SJSA1 (cell line): ENCODE results near the gene SPDYE16. TPM values are rescaled to one million over a fixed set of nuclear protein-coding genes. Genes with fewer than 3 reads are reported as not detected.
A peak's percentile ranks its signal among the peaks of the same experiment; 100 is the strongest.
"Not testable (repeated sequence)": the region's sequence is repeated elsewhere in the genome, so short reads cannot be mapped to it uniquely, and the experiment has no call there.

Experiments
- DNase-seq, 2 experiments: peaks; one replicate each; pipeline ENCODE4 v3.0.0-alpha.2; 2015 to 2020; ENCODE audit warnings: low spot score in 2 of 2, low read depth in 1 of 2
- H3K27ac ChIP-seq: fragments of 250-450 bp; sonication (Bioruptor Pico); 2 replicates; pipeline ENCODE4 v1.5.1; 2020; ENCODE audit warnings: mild to moderate bottlenecking, moderate library complexity
- H3K27me3 ChIP-seq: fragments of 250-450 bp; sonication (Bioruptor Pico); replicated peaks from 2 replicates; pipeline ENCODE4 v1.5.1; 2020; ENCODE audit warnings: mild to moderate bottlenecking, moderate library complexity
- H3K36me3 ChIP-seq: fragments of 250-450 bp; sonication (Bioruptor Pico); 2 replicates; pipeline ENCODE4 v1.5.1; 2020; ENCODE audit warnings: mild to moderate bottlenecking
- H3K4me1 ChIP-seq: fragments of 250-450 bp; sonication (Bioruptor Pico); replicated peaks from 2 replicates; pipeline ENCODE4 v1.6.1; 2021; ENCODE audit warnings: mild to moderate bottlenecking
- H3K4me3 ChIP-seq: fragments of 250-450 bp; sonication (Bioruptor Pico); 2 replicates; pipeline ENCODE4 v1.5.1; 2020; ENCODE audit warnings: mild to moderate bottlenecking
- H3K9me3 ChIP-seq: fragments of 250-450 bp; sonication (Bioruptor Pico); replicated peaks from 2 replicates; pipeline ENCODE4 v1.5.1; 2020; ENCODE audit warnings: mild to moderate bottlenecking
- total RNA-seq: library from RNA; depleted of rRNA; stranded (reverse); fragments of >200 nt; shearing (Covaris generic); gene quantifications from 2 replicates; pipeline ENCODE4 v1.2.3, GENCODE V29; 2014

The SPDYE16 gene
- total RNA-seq, 1 experiment from 2014 or later, result not detected

DNA sequence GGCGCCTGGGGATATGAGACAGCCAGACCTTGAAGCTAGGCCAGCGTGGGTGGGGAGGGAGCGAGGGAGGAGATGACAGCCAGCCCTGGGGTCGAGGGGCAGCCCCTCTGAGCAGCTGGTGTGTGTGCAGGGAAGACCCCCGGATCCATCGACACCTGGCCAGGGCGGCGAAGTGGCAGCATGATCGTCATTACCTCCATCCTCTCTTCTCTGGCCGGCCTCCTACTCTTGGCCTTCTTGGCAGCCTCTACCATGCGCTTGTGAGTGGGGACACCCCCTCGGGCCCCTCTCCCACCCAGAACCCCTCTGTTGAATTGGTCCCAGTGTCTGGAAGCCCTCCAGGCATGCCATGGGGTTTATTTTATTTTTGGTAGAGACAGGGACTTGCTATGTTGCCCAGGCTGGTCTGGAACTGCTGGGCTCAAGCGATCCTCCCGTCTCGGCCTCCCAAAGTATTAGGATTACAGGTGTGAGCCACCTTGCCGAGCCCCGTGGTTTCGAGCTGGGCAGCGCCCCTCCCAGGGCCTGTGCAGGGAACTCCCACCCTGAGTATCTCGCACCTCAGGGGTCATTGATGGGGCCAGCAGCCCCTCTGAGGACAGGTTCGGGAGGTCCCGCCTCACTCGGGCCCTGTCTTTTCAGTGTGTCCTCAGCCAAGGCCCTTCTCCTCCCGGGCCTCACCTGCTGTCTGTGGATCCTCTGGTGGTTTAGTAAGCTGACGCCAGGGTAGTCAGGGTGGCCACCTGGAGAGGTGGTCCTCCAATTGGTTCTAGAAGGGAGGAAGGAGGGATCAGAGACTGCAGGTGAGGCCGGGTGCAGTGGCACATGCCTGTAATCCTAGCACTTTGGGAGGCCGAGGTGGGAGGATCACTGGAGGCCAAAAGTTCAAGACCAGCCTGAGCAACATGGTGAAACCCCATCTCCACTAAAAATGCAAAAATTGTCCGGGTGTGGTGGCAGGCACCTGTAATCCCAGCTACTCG is 29.0 kb downstream of the SPDYE16 start:
- no peak overlapping the region for H3K27ac ChIP-seq
- peak in 1 of 2 experiments; percentile 35 for DNase-seq
- no peak overlapping the region for H3K4me3 ChIP-seq
- no peaks in the 10 kb centered on the region for H3K36me3 ChIP-seq
- H3K4me1 ChIP-seq, result peaks cover 7% of the 10 kb centered on the region
- H3K9me3 ChIP-seq, result no peaks in the 10 kb centered on the region
- no peaks in the 10 kb centered on the region for H3K27me3 ChIP-seq

DNA sequence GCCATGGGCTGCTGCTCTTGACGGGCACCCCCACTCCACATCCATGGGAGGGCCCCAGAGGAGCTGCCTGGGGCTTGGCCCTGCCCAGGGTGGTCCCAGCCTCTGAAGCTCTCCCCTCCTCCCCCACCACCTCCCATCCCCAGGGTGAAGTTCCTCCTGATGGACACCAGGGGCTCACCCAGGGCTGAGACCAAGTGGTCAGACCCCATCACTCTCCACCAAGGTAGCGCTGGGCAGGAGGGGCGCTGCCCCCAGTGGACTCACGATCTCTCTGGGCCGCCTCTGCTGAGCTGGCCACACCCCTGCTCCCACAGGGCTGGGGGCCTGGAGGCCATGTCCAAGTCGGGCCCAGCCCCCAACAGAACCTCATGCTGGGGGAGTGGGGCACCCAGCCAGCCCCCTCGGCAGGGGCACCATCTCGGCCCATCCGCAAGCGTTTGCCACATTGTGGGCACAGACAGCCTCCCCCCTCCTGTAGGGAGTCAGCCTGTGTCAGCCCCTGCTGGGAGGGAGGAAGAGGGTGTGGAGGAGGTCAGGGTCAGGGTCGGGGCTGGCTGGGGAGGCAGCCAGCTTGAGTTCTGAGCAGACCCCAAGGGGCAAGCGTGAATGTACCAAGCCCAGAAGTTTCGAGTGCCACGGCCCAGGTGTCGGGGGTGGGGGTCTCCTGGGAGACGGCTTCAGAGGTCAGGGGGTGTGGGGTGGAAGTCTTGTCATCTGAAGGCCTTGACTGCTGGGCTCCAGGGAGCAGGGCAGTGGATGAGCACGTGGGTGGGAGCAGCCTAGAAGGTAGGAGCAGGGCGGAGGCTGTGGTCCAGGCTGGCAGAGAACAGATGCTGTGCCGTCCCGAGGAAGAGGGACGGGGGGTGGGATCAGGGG is 29.9 kb downstream of the SPDYE16 start:
- DNase-seq, result peak in 1 of 2 experiments; percentile 52
- H3K4me1 ChIP-seq, result peaks cover 7% of the 10 kb centered on the region
- H3K4me3 ChIP-seq, result no peak overlapping the region
- no peaks in the 10 kb centered on the region for H3K9me3 ChIP-seq
- H3K27ac ChIP-seq, result no peak overlapping the region
- no peaks in the 10 kb centered on the region for H3K36me3 ChIP-seq
- H3K27me3 ChIP-seq, result no peaks in the 10 kb centered on the region

DNA sequence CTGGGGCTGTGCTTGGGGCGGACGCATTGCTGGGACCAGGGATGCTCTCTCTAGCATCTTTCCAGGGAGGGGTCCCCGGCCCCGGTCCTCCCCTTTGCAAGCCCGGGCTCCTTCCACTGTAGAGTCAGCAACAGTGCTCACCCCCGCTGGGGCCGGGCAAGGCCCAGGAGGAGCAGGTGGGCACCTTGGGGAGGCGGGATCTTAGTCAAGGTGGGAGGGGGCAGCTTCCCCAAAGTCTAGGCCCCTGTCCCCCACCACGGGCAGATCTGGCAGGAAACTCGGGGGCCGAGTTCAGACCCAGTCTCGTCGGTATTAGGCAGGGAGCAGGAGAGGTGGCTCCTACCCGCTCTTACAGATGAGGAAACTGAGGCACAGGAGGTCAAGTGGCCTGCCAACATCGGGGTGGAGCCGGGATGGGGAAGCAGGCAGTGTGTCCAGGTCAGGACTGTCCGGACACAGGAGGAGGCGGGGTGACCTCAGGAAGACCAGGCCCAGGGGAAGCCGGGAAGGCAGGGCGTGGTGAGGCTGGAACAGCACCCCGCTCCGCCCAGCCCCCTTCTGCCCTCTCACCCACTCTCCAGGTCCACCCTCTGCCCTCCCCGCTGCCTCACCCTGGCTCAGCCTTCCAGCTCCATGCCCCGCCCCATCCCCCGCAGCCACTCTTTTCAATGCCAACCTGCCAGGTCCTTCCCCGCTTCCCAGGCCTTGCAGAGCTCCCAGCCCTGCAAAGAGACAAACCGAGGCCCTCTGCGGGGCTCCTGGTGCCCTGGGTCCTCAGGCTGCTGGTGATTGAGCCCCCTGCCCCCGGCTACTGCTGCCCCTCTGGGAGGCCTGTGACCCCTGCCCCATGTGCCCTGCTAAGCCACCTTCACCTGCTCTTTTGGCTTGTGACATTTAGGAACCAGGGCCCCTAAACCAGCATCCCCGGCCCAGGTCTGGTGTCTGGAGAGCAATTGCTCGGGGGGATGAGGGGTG is 30.9 kb downstream of the SPDYE16 start:
- not testable (repeated sequence) for DNase-seq, H3K36me3 ChIP-seq, H3K9me3 ChIP-seq, H3K4me1 ChIP-seq, H3K27ac ChIP-seq, H3K27me3 ChIP-seq, H3K4me3 ChIP-seq

DNA sequence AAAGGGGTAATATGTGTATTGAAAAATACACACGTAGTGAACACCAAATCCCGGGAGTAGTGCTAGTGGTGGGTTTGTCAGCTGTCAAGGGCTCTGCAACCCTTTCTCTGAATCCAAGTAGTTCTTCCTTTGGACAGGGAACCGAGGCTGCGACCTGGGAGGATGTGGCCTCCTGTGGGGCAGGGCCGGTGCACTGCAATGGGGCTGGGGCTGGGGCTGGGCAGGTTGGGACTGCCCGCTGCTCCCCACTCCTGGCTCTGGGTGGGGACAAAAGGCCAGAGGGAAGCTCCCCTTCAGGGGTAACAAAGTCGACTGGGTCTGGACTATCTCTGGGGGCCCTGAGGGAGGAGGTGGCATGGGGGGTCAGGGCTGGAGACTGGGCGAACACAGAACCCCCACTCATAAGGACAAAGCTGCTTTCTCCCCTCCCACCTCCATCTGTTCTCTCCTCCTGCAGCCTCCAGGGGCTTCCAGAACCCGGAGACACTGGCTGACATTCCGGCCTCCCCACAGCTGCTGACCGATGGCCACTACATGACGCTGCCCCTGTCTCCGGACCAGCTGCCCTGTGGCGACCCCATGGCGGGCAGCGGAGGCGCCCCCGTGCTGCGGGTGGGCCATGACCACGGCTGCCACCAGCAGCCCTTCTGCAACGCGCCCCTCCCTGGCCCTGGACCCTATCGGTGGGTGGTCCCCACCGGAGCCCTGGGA is 31.7 kb downstream of the SPDYE16 start:
- not testable (repeated sequence) for H3K27me3 ChIP-seq, H3K9me3 ChIP-seq, H3K4me3 ChIP-seq, H3K27ac ChIP-seq, H3K4me1 ChIP-seq, H3K36me3 ChIP-seq
- DNase-seq, result peak in 1 of 2 experiments; percentile 31

GRCh38 chr7:76509931-76510877 is 32.9 kb downstream of the SPDYE16 start, which contains the start of gene UPK3B:
UPK3B (plus strand) TSS chr7:76510552; CDS start chr7:76510653, 101 bp downstream.
- no peaks in the 10 kb centered on the region for H3K27me3 ChIP-seq
- peaks cover 12% of the 10 kb centered on the region for H3K36me3 ChIP-seq
- H3K27ac ChIP-seq, result no peak within 1 kb of the TSS
- no peak within 1 kb of the TSS for H3K4me3 ChIP-seq
- H3K4me1 ChIP-seq, result peaks cover 7% of the 10 kb centered on the region
- H3K9me3 ChIP-seq, result no peaks in the 10 kb centered on the region
- DNase-seq, result peak in 1 of 2 experiments; percentile 39

GRCh38 chr7:76507723-76508406 is 35.2 kb downstream of the SPDYE16 start:
- DNase-seq, result no peak
- H3K36me3 ChIP-seq, result peaks cover 13% of the 10 kb centered on the region
- no peaks in the 10 kb centered on the region for H3K27me3 ChIP-seq
- H3K4me1 ChIP-seq, result peaks cover 7% of the 10 kb centered on the region
- H3K9me3 ChIP-seq, result no peaks in the 10 kb centered on the region
- H3K27ac ChIP-seq, result no peak overlapping the region
- H3K4me3 ChIP-seq, result no peak overlapping the region

DNA sequence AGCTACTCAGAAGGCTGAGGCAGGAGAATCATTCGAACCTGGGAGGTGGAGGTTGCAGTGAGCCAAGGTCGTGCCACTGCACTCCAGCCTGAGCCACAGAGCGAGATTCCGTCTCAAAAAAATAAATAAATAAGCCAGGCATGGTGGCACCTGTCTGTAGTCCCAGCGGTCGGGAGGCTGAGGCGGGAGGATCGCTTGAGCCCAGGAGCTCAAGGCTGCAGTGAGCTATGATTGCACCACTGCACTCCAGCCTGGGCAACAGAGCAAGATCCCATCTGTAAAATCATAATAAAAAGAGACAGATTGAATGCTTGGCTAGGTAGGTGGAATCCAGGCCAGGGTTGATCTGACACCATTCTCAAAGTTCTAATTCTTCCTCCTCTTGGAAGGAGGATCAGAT is 36.5 kb downstream of the SPDYE16 start:
- not testable (repeated sequence) for H3K4me1 ChIP-seq, H3K9me3 ChIP-seq, DNase-seq, H3K27me3 ChIP-seq, H3K4me3 ChIP-seq, H3K27ac ChIP-seq
- peaks cover 13% of the 10 kb centered on the region for H3K36me3 ChIP-seq

GRCh38 chr7:76506081-76506440 is 37.0 kb downstream of the SPDYE16 start:
- DNase-seq, result peak in 1 of 2 experiments; percentile 28

DNA sequence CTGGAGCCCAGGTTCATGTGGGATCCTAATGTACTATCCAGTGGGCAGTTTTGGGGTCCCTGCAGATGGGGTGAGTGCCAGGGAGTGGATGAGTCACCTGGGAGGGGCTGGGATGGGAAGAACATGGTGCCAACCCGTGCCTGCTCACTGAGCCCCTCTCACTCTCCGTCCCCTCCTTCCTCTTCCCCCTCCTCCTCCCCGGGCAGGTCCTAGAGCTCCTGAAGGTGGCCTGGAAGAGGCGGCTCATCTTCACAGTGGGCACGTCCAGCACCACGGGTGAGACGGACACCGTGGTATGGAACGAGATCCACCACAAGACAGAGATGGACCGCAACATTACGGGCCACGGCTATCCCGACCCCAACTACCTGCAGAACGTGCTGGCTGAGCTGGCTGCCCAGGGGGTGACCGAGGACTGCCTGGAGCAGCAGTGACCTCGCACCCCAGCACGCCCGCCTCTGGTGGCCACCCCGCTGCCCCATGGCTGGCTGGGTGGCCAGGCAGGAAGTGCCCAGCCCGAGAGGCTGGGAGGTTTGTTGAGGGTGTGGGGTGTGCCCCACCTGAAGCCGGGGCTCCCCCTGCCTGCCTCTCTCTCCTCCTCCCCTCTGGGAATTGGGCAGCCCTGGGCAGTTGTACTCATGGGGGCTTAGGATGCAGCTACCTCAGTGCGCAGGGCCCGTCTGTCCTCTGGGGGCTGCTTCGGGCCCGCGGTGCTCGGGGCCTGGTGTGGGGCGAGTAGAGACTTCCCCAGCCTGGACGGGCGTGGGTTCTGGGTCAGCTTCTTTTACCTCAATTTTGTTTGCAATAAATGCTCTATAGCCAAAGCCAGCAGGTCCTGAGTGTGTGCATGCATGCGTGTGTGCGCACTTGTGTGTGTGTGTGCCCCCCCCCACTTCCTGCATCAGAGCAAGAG is 37.7 kb downstream of the SPDYE16 start:
- no peaks in the 10 kb centered on the region for H3K9me3 ChIP-seq
- DNase-seq, result peak in 1 of 2 experiments; percentile 36
- H3K4me3 ChIP-seq, result no peak overlapping the region
- peaks cover 13% of the 10 kb centered on the region for H3K36me3 ChIP-seq
- H3K4me1 ChIP-seq, result peaks cover 7% of the 10 kb centered on the region
- no peaks in the 10 kb centered on the region for H3K27me3 ChIP-seq
- no peak overlapping the region for H3K27ac ChIP-seq

More at GRCh38 chr7:76506081-76506440, 37.0 kb downstream of the SPDYE16 start:
- H3K4me3 ChIP-seq, result no peak overlapping the region
- peaks cover 13% of the 10 kb centered on the region for H3K36me3 ChIP-seq
- H3K27me3 ChIP-seq, result no peaks in the 10 kb centered on the region
- no peaks in the 10 kb centered on the region for H3K9me3 ChIP-seq
- peaks cover 7% of the 10 kb centered on the region for H3K4me1 ChIP-seq
- H3K27ac ChIP-seq, result no peak overlapping the region

DNA sequence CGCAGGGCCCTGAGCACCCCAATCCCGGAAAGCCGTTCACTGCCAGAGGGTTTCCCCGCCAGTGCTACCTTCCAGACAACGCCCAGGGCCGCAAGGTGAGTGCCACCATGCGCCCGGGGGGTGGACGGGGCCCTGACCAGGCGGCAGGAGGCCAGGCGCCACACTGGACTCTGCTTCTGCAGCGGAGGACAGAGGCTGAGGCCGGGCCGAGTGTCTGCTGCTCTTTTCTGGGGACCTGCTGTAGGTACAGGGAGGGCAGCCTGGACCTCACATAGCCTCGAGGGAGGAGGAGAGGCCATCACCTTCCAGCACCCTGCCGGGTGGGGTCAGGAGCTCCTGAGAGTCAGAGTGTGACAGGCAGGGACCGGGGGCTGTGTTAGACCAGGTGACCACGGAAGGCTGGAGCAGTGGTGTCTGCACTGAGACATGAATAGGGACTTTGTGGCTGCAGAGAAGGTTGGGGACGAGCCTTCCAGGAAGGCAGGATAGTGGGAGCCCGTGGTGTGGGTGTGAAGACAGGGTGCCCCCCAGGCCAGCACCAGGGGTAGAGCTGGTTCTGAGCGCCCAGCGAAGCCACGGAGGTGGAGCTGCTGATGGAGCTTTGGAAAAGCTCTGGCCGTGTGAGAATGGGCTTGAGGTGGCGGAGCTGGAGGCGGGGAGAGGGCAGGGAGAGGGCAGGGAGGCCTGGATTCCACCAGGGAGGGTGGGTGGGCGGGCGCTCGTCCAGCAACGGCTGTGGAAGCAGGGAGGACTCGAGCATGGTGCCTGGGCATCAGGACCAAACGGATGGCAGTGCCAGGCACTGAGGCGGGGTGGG is 38.5 kb downstream of the SPDYE16 start:
- not testable (repeated sequence) for H3K4me3 ChIP-seq, H3K27me3 ChIP-seq

More for the DNA sequence above, 38.5 kb downstream of the SPDYE16 start:
- H3K9me3 ChIP-seq, H3K27ac ChIP-seq, H3K4me1 ChIP-seq: not testable (repeated sequence)
- H3K36me3 ChIP-seq, result peaks cover 13% of the 10 kb centered on the region
- DNase-seq, result peak in 1 of 2 experiments; percentile 28
